Transverse colon (tissue), 4 donors: ENCODE data around the gene DDX17.

ENCODE experiments used
- CTCF ChIP-seq, 5 experiments: fragments of 200-600 bp in 3 of 5; fragments of 450-650 bp in 2 of 5; sonication (generic) in 3 of 5; IDR thresholded peaks; 1 replicate in 2 of 5; 2 replicates in 3 of 5; pipeline ENCODE4 v1.5.1; 2016 to 2017; ENCODE audit warnings: antibody characterized with exemption in 5 of 5, inconsistent platforms in 3 of 5, mild to moderate bottlenecking in 2 of 5, moderate library complexity in 1 of 5
- POLR2A ChIP-seq: fragments of 450-650 bp; IDR thresholded peaks from one replicate; pipeline ENCODE4 v1.6.1; 2016; ENCODE audit warnings: antibody characterized with exemption, mild to moderate bottlenecking, moderate library complexity
- POLR2AphosphoS5 ChIP-seq, 3 donors: sonication (generic); formaldehyde crosslinking; IDR thresholded peaks; one replicate each; pipeline ENCODE4 v1.6.1; 2016; ENCODE audit warnings: antibody characterized with exemption in 3 of 3

GRCh38 chr22:38554281-38554680, 48.2 kb upstream of the DDX17 start:
- no peak for TF ChIP-seq CTCF (IDR thresholded peaks at IDR 0.05)
- no peak for TF ChIP-seq POLR2AphosphoS5 (IDR thresholded peaks at IDR 0.05)
- no peak for TF ChIP-seq POLR2A
